Stomach (tissue), 9 donors: ENCODE results near the gene IMPDH2. TPM values are rescaled to one million over a fixed set of nuclear protein-coding genes. Genes with fewer than 3 reads are reported as not detected.
"Not testable (repeated sequence)": the region's sequence is repeated elsewhere in the genome, so short reads cannot be mapped to it uniquely, and the experiment has no call there.

ENCODE experiments used
- DNase-seq, 2 donors: peaks; one replicate each; pipeline versions ENCODE4 v3.0.0 to v3.0.0-alpha.2; 2013 to 2019
- H3K27ac ChIP-seq, 5 donors: fragments of 200-600 bp in 4 of 5; sonication (generic) in 4 of 5; one replicate each; pipeline ENCODE4 v1.5.1; 2013 to 2019; ENCODE audit warnings: mild to moderate bottlenecking in 1 of 5, moderate library complexity in 1 of 5
- H3K27me3 ChIP-seq, 3 donors: fragments of 200-600 bp; sonication (generic); one replicate each; pipeline ENCODE4 v1.5.1; 2017 to 2019; ENCODE audit warnings: mixed run types in 1 of 3
- H3K36me3 ChIP-seq, 4 donors: fragments of 200-600 bp; sonication (generic); 1 replicate in 3 of 4; 2 replicates in 1 of 4; pipeline ENCODE4 v1.5.1; 2016 to 2019
- H3K4me1 ChIP-seq, 4 donors: fragments of 200-600 bp; sonication (generic); one replicate each; pipeline ENCODE4 v1.5.1; 2016 to 2019
- H3K4me3 ChIP-seq, 4 donors: fragments of 200-600 bp; sonication (generic) in 3 of 4; one replicate each; pipeline ENCODE4 v1.5.1; 2016 to 2019; ENCODE audit warnings: mild to moderate bottlenecking in 1 of 4
- H3K9me3 ChIP-seq, 4 donors: fragments of 200-600 bp; sonication (generic); one replicate each; pipeline ENCODE4 v1.5.1; 2016 to 2019
- CTCF ChIP-seq, 7 experiments: fragments of 450-650 bp in 4 of 7; fragments of 200-600 bp in 3 of 7; sonication (generic) in 3 of 7; IDR thresholded peaks; one replicate each; pipeline ENCODE4 v1.5.1; 2016 to 2019; ENCODE audit warnings: antibody characterized with exemption in 7 of 7, control low read depth in 2 of 7, mild to moderate bottlenecking in 1 of 7
- EP300 ChIP-seq: sonication (generic); formaldehyde crosslinking; IDR thresholded peaks from one replicate; pipeline ENCODE4 v1.6.1; 2017; ENCODE audit warnings: antibody characterized with exemption
- POLR2A ChIP-seq, 4 donors: fragments of 450-650 bp; IDR thresholded peaks; one replicate each; pipeline ENCODE4 v1.6.1; 2016; ENCODE audit warnings: antibody characterized with exemption in 4 of 4, control low read depth in 2 of 4, mild to moderate bottlenecking in 1 of 4, moderate library complexity in 1 of 4
- POLR2AphosphoS5 ChIP-seq, 3 donors: sonication (generic); formaldehyde crosslinking; IDR thresholded peaks; one replicate each; pipeline ENCODE4 v1.6.1; 2016; ENCODE audit warnings: antibody characterized with exemption in 3 of 3
- WGBS, 5 donors: extraction: QIAGEN DNeasy Blood & Tissue Kit in 3 of 5; methylation state at CpG; one replicate each; pipeline versions ENCODE4 v1.1.5 to v1.1.7; 2013 to 2018; 5-methylcytosine and 5-hydroxymethylcytosine counted together
- intact Hi-C: fragments of 100-400 bp; cut with DNase I; formaldehyde crosslinking; loops from one replicate; pipeline ENCODE4 v1.15.1; 2023; ENCODE audit warnings: low total_unique reads
- polyA plus RNA-seq, 3 donors: library from polyadenylated mRNA; stranded (reverse); fragments of 200-250 nt; gene quantifications; one replicate each; pipeline ENCODE4 v1.2.3, GENCODE V29; 2013
- total RNA-seq, 5 donors: library from RNA; depleted of rRNA; stranded (reverse); fragments of >200 nt; gene quantifications; one replicate each; pipeline versions ENCODE4 v1.1.0 to v1.2.3, GENCODE V29; 2014 to 2016
- donor health status: healthy with polysubstance abuse.
- donor health status: Bipolar disorder and iron deficiency.
- donor health status: healthy.

The IMPDH2 gene
- total and polyA plus RNA-seq, 8 donors: 50.4 to 159 (median 107) TPM

DNA sequence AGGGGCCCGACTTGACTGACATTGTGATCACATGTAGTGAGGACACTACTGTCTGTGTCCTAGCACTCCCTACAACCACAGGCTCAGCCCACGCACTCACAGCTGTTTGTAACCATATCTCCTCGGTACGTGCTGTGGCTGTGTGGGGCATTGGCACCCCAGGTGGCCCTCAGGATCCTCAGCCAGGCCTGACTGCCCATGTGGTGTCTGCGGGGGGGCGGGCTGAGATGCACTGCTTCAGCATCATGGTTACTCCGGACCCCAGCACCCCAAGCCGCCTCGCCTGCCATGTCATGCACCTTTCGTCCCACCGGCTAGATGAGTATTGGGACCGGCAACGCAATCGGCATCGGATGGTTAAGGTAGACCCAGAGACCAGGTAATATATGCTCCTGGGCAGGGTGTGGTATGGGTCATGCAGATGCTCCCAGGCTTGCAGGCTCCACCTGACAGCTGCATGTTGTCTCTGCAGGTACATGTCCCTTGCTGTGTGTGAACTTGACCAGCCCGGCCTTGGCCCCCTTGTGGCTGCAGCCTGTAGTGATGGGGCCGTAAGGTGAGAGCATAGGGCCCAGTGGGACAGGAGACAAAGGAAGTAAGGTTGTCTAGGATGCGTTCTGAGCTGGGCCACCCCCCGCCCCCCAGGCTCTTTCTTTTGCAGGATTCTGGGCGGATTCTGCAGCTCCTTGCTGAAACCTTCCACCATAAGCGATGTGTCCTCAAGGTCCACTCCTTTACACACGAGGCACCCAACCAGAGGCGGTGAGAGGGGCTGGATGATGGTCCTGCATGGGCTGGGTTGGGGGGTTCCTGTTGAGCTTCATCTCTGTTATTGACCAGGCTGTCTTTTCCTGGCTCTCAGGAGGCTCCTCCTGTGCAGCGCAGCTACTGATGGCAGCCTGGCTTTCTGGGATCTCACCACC, 15.2 kb downstream of the IMPDH2 start:
- peaks cover 22 to 66% (median 57%) of the 10 kb centered on the region in 4 donors for H3K36me3 ChIP-seq
- intact Hi-C loops: no loop called here
- H3K27ac ChIP-seq: no peak overlapping the region
- WGBS, 5 donors: 79 to 85% (median 83%) methylated on average over 16 to 24 of the region's 24 CpGs
- no peaks in the 10 kb centered on the region for H3K9me3 ChIP-seq
- TF ChIP-seq EP300: no peak
- TF ChIP-seq CTCF (IDR thresholded peaks at IDR 0.05): peak in 5 of 7 experiments; percentile 32 to 60 (median 45)
- peaks cover 26 to 67% (median 52%) of the 10 kb centered on the region in 4 donors for H3K4me1 ChIP-seq
- peak; percentile 66 to 69 for DNase-seq
- H3K4me3 ChIP-seq: no peak overlapping the region
- H3K27me3 ChIP-seq: no peaks in the 10 kb centered on the region

DNA sequence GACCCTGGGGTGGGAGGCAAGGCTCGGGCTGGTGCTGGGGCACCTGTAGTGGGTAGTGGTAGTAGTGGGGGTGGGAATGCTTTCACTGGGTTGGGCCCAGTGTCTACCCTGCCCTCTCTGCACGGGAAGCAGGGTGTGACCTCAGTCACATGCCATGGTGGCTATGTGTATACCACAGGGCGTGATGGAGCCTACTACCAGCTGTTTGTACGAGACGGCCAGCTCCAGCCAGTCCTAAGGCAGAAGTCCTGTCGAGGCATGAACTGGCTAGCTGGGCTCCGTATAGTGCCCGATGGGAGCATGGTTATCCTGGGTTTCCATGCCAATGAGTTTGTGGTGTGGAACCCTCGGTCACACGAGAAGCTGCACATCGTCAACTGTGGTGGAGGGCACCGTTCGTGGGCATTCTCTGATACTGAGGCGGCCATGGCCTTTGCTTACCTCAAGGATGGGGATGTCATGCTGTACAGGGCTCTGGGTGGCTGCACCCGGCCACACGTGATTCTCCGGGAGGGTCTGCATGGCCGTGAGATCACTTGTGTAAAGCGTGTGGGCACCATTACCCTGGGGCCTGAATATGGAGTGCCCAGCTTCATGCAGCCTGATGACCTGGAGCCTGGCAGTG, 16.0 kb downstream of the IMPDH2 start:
- TF ChIP-seq EP300: no peak
- TF ChIP-seq POLR2A (IDR thresholded peaks at IDR 0.05): no peak
- TF ChIP-seq POLR2AphosphoS5 (IDR thresholded peaks at IDR 0.05): no peak
- TF ChIP-seq CTCF (IDR thresholded peaks at IDR 0.05): no peak
- Histone ChIP-seq H3K9me3 (no peaks in the 10 kb centered on the region), H3K4me3 (no peak overlapping the region), H3K27ac (peak overlapping the region in 3 of 5 donors; percentile 5 to 15 (median 6)), H3K27me3 (no peaks in the 10 kb centered on the region), H3K4me1 (peaks cover 27 to 70% (median 53%) of the 10 kb centered on the region in 4 donors), H3K36me3 (peaks cover 22 to 68% (median 57%) of the 10 kb centered on the region in 4 donors)
- intact Hi-C loops: no loop called here
- DNase-seq: peak in 1 of 2 donors; percentile 21
- 74 to 85% (median 77%) methylated on average over 4 to 19 of the region's 19 CpGs for WGBS, 5 donors

- H3K4me3 ChIP-seq: no peak overlapping the region
- H3K9me3 ChIP-seq: no peaks in the 10 kb centered on the region
- peaks cover 22 to 68% (median 57%) of the 10 kb centered on the region in 4 donors for H3K36me3 ChIP-seq
- TF ChIP-seq POLR2AphosphoS5 (IDR thresholded peaks at IDR 0.05): no peak
- no peak for TF ChIP-seq POLR2A (IDR thresholded peaks at IDR 0.05)
- TF ChIP-seq EP300: no peak
- TF ChIP-seq CTCF (IDR thresholded peaks at IDR 0.05): no peak
- WGBS, 5 donors: 38 to 52% (median 51%) methylated on average over 9 to 17 of the region's 17 CpGs
- DNase-seq: peak in 1 of 2 donors; percentile 23
- peaks cover 27 to 71% (median 54%) of the 10 kb centered on the region in 4 donors for H3K4me1 ChIP-seq
- intact Hi-C loops: no loop called here
- peak overlapping the region in 3 of 5 donors; percentile 5 to 15 (median 6) for H3K27ac ChIP-seq
- H3K27me3 ChIP-seq: no peaks in the 10 kb centered on the region
These were observed 16.7 kb downstream of the IMPDH2 start for GRCh38 chr3:49012441-49013017.

DNA sequence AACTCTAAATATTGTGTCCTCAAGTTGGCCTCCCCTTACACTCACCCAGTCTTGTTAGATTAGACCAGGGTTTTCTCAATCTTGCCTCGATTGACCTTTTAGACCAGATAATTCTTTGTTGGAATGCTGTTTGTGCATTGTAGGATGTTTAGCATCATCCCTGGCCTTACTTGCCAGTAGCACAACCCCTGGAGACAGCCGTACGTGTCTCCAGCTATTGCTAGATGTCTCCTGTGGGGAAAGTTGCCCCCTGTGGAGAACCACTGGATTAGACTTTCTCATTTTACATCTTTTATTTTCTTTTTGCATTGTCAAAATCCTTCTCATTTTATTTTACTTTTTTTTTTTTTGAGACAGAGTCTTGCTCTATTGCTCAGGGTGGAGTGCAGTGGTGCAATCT, 19.8 kb downstream of the IMPDH2 start:
- no peak for DNase-seq
- intact Hi-C loops: no loop called here
- H3K27me3 ChIP-seq: no peaks in the 10 kb centered on the region
- TF ChIP-seq EP300 (no peak), POLR2AphosphoS5 (IDR thresholded peaks at IDR 0.05) (no peak), CTCF (IDR thresholded peaks at IDR 0.05) (no peak), POLR2A (IDR thresholded peaks at IDR 0.05) (no peak)
- H3K4me3 ChIP-seq: no peak overlapping the region
- H3K27ac ChIP-seq: no peak overlapping the region
- H3K4me1 ChIP-seq: peaks cover 33 to 81% (median 66%) of the 10 kb centered on the region in 4 donors
- WGBS, 5 donors: 72 to 83% (median 74%) methylated on average over 3 of the region's 3 CpGs
- no peaks in the 10 kb centered on the region for H3K9me3 ChIP-seq
- peaks cover 6 to 44% (median 34%) of the 10 kb centered on the region in 4 donors for H3K36me3 ChIP-seq

DNA sequence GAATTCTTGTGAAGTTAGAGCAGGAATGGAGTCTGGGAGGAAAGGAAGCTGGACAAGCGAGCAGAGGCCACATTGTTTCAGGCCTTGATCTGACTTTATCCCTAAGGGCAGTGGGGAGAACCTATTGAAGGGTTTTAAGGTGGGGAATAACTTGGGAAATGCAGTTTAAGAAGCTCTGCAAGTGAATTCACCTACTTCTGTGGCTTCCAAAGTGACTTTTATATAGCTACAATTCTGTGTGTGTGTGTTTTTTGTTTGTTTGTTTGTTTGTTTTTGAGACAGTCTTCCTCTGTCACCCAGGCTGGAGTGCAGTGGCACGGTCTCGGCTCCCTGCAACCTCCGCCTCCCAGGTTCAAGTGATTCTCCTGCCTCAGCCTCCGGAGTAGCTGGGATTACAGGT, 20.6 kb downstream of the IMPDH2 start:
- 81 to 90% (median 89%) methylated on average over 5 of the region's 5 CpGs for WGBS, 5 donors
- H3K4me1 ChIP-seq: peaks cover 35 to 83% (median 66%) of the 10 kb centered on the region in 4 donors
- H3K9me3 ChIP-seq, DNase-seq, H3K27me3 ChIP-seq, intact Hi-C loops: not testable (repeated sequence)
- peak overlapping the region in 3 of 4 donors; percentile 69 to 87 (median 83) for H3K4me3 ChIP-seq
- H3K36me3 ChIP-seq: peaks cover 0 to 36% (median 26%) of the 10 kb centered on the region in 4 donors
- peak overlapping the region; percentile 94 to 98 (median 95) for H3K27ac ChIP-seq
